ENCODE data around the gene RBFOX2. TPM values are rescaled to one million over a fixed set of nuclear protein-coding genes. Genes with fewer than 3 reads are reported as not detected.

Gene RBFOX2
- total and polyA plus RNA-seq, 2 of the 13 experiments (the other 11 are each of a cell fraction or from before 2014, with no cell fraction given): 37.3 to 40.4 TPM

GRCh38 chr22:36003972-36004674, 24.5 kb downstream of the RBFOX2 start:
- Histone ChIP-seq H3K9me3 (ENCODE audit: low read length) (no peaks in the 10 kb centered on the region), H3K27ac (ENCODE audit: extremely low read length, insufficient read depth, low read length) (no peak overlapping the region), H3K27me3 (ENCODE audit: control insufficient read depth in 1 of 2, insufficient read depth in 2 of 2, low read length in 2 of 2) (no peaks in the 10 kb centered on the region), H3K79me2 (ENCODE audit: insufficient read depth, low read length) (peaks cover 42% of the 10 kb centered on the region), H3K36me3 (replicated peaks in 1 of 2; ENCODE audit: control insufficient read depth in 1 of 2, insufficient read depth in 2 of 2, low read length in 2 of 2) (no peaks in the 10 kb centered on the region), H4K20me1 (ENCODE audit: insufficient read depth, low read length) (no peaks in the 10 kb centered on the region), H3K4me3 (replicated peaks in 1 of 3; ENCODE audit: insufficient read depth in 1 of 3, low read depth in 2 of 3, low read length in 3 of 3) (no peak overlapping the region), H2AFZ (ENCODE audit: low read length) (no peak overlapping the region), H3K4me2 (ENCODE audit: low read depth, low read length) (no peak overlapping the region), H3K4me1 (ENCODE audit: insufficient read depth, low read length) (peaks cover 28% of the 10 kb centered on the region), H3K9ac (ENCODE audit: insufficient read depth, low read depth, low read length) (no peak overlapping the region)
- no peak for DNase-seq (ENCODE audit: low spot score)
- BruUV-seq (replicated peaks): no TSS peak
- in situ Hi-C loops (cut with HindIII; ENCODE audit: extremely low pct_ligation_motif_present, low pct_unique_long_range_greater_than_20kb) (no loop called here), intact Hi-C loops (cut with micrococcal nuclease; ENCODE audit: unreplicated experiment) (no loop called here)
- WGBS (ENCODE audit: low lambda C conversion rate): 96% methylated on average over 9 of the region's 9 CpGs
- no peak for ATAC-seq
- no peak for FAIRE-seq
- ChIA-PET POLR2A (interaction anchor here (1.4 kb wide), 1 partner anchor 25 kb away, joined by 4 read pairs; the partner anchor contains the start of gene RBFOX2), CTCF (ENCODE audit: low intra/inter-chr PET ratio, low total read pairs) (no interaction called here)
- TF ChIP-seq CTCF (CRISPR knock-in tag; IDR thresholded peaks at IDR 0.05) (no peak), CREM (IDR thresholded peaks at IDR 0.05) (no peak), CREM (CRISPR knock-in tag; IDR thresholded peaks at IDR 0.05) (no peak), NR1H2 (CRISPR knock-in tag; IDR thresholded peaks at IDR 0.05; ENCODE audit: borderline replicate concordance, low read depth) (no peak), NPAS2 (CRISPR knock-in tag; IDR thresholded peaks at IDR 0.05; ENCODE audit: borderline replicate concordance) (no peak), KLF6 (CRISPR knock-in tag; IDR thresholded peaks at IDR 0.05) (no peak), PRMT3 (CRISPR knock-in tag; IDR thresholded peaks at IDR 0.05; ENCODE audit: borderline replicate concordance, low read depth) (no peak)
